Parathyroid adenoma (tissue), 2 donors: ENCODE results near the gene MAP6.
A peak's percentile ranks its signal among the peaks of the same experiment; 100 is the strongest.

Source experiments
- H2AFZ ChIP-seq: fragments of 300-600 bp; sonication (generic); one replicate; pipeline ENCODE4 v1.7.0; 2017; ENCODE audit warnings: antibody characterized with exemption, mild to moderate bottlenecking
- H3K27ac ChIP-seq: fragments of 300-600 bp; sonication (generic); one replicate; pipeline ENCODE4 v1.7.0; 2017
- H3K27me3 ChIP-seq: fragments of 300-600 bp; sonication (generic); one replicate; pipeline ENCODE4 v1.7.0; 2017; ENCODE audit warnings: low read length; ENCODE audit not compliant: control insufficient read depth, insufficient read depth
- H3K36me3 ChIP-seq: fragments of 300-600 bp; sonication (generic); one replicate; pipeline ENCODE4 v1.7.0; 2017; ENCODE audit warnings: low read length; ENCODE audit not compliant: control insufficient read depth, insufficient read depth
- H3K4me1 ChIP-seq: fragments of 300-600 bp; sonication (generic); one replicate; pipeline ENCODE4 v1.7.0; 2017; ENCODE audit warnings: control low read depth
- H3K4me2 ChIP-seq: fragments of 300-600 bp; sonication (generic); one replicate; pipeline ENCODE4 v1.7.0; 2017; ENCODE audit warnings: low read length
- H3K4me3 ChIP-seq: fragments of 300-600 bp; sonication (generic); one replicate; pipeline ENCODE4 v1.7.0; 2017; ENCODE audit warnings: low read depth, low read length
- H3K79me2 ChIP-seq: fragments of 300-600 bp; sonication (generic); one replicate; pipeline ENCODE4 v1.7.0; 2017; ENCODE audit warnings: control low read depth
- H3K9ac ChIP-seq: fragments of 300-600 bp; sonication (generic); one replicate; pipeline ENCODE4 v1.7.0; 2017; ENCODE audit warnings: mild to moderate bottlenecking
- H3K9me3 ChIP-seq: fragments of 300-600 bp; sonication (generic); one replicate; pipeline ENCODE4 v1.7.0; 2017; ENCODE audit warnings: low read length; ENCODE audit not compliant: control insufficient read depth
- CTCF ChIP-seq: fragments of 300-600 bp; sonication (generic); IDR thresholded peaks from one replicate; pipeline ENCODE4 v1.7.0; 2017; ENCODE audit warnings: antibody characterized with exemption, mild to moderate bottlenecking
- donor health status: primary hyperparathyroidism.

MAP6 gene

GRCh38 chr11:75668451-75669297, at the start of gene MAP6:
Gene MAP6 (minus strand): TSS chr11:75669038. CDS start chr11:75668369, 669 bp downstream.
- H3K36me3 ChIP-seq = no peaks in the 10 kb centered on the region
- peak within 1 kb of the TSS; percentile 24 for H3K4me3 ChIP-seq
- H3K4me2 ChIP-seq = peak within 1 kb of the TSS; percentile 77
- H3K27me3 ChIP-seq = no peaks in the 10 kb centered on the region
- H3K4me1 ChIP-seq = peaks cover 4% of the 10 kb centered on the region
- H2AFZ ChIP-seq = peak within 1 kb of the TSS; percentile 86
- no peak for TF ChIP-seq CTCF
- H3K79me2 ChIP-seq = peaks cover 3% of the 10 kb centered on the region
- H3K9me3 ChIP-seq = no peaks in the 10 kb centered on the region
- no peak within 1 kb of the TSS for H3K9ac ChIP-seq
- no peak within 1 kb of the TSS for H3K27ac ChIP-seq

- no peak within 1 kb of the TSS for H3K9ac ChIP-seq
- no peak within 1 kb of the TSS for H3K4me2 ChIP-seq
- H3K4me1 ChIP-seq = no peaks in the 10 kb centered on the region
- H3K4me3 ChIP-seq = no peak within 1 kb of the TSS
- H3K36me3 ChIP-seq = no peaks in the 10 kb centered on the region
- TF ChIP-seq CTCF = no peak
- H3K27me3 ChIP-seq = no peaks in the 10 kb centered on the region
- no peak within 1 kb of the TSS for H3K27ac ChIP-seq
- H3K79me2 ChIP-seq = no peaks in the 10 kb centered on the region
- no peak within 1 kb of the TSS for H2AFZ ChIP-seq
- H3K9me3 ChIP-seq = no peaks in the 10 kb centered on the region
Observed at GRCh38 chr11:75717608-75718418, 49.0 kb upstream of the MAP6 start, which contains the start of gene MOGAT2. Gene MOGAT2 (plus strand): TSS chr11:75717838. CDS start chr11:75717889, 51 bp downstream.

- H2AFZ ChIP-seq = no peak overlapping the region
- no peaks in the 10 kb centered on the region for H3K9me3 ChIP-seq
- no peak overlapping the region for H3K27ac ChIP-seq
- no peaks in the 10 kb centered on the region for H3K79me2 ChIP-seq
- no peak for TF ChIP-seq CTCF
- H3K36me3 ChIP-seq = no peaks in the 10 kb centered on the region
- H3K4me1 ChIP-seq = no peaks in the 10 kb centered on the region
- H3K4me2 ChIP-seq = no peak overlapping the region
- H3K27me3 ChIP-seq = no peaks in the 10 kb centered on the region
- H3K4me3 ChIP-seq = no peak overlapping the region
- H3K9ac ChIP-seq = no peak overlapping the region
Observed at GRCh38 chr11:75716659-75717058, 47.8 kb upstream of the MAP6 start.

GRCh38 chr11:75715688-75716087, 46.9 kb upstream of the MAP6 start:
- no peak overlapping the region for H2AFZ ChIP-seq
- no peak for TF ChIP-seq CTCF
- H3K4me1 ChIP-seq = no peaks in the 10 kb centered on the region
- no peaks in the 10 kb centered on the region for H3K79me2 ChIP-seq
- no peak overlapping the region for H3K4me2 ChIP-seq
- no peak overlapping the region for H3K4me3 ChIP-seq
- no peak overlapping the region for H3K9ac ChIP-seq
- H3K36me3 ChIP-seq = no peaks in the 10 kb centered on the region
- H3K9me3 ChIP-seq = no peaks in the 10 kb centered on the region
- no peaks in the 10 kb centered on the region for H3K27me3 ChIP-seq
- H3K27ac ChIP-seq = no peak overlapping the region
